PC-3 (cell line): Measurements from ENCODE around the gene CCL16. TPM values are rescaled to one million over a fixed set of nuclear protein-coding genes. Genes with fewer than 3 reads are reported as not detected.

Source experiments
- ATAC-seq: fragments of 200-7000 bp; cut with Tn5 transposase; 2 replicates; pipeline ENCODE4 v1.9.1; 2020; ENCODE audit warnings: mild to moderate bottlenecking, moderate library complexity
- BruUV-seq: library from RNA; stranded (reverse); fragments of 400-500 nt; replicated peaks from 2 replicates; lab custom pipeline; 2021; lab: Mats Ljungman, UMichigan
- CTCF ChIA-PET: fragments of 300-600 bp; sonication (Branson Sonifier 250); formaldehyde crosslinking; loops from one replicate; lab custom pipeline; 2022; ENCODE audit warnings: antibody characterized with exemption; lab: Charles Lee
- POLR2A ChIA-PET: fragments of 300-600 bp; sonication (Branson Sonifier 250); formaldehyde crosslinking; loops from one replicate; lab custom pipeline; 2022; ENCODE audit warnings: antibody characterized with exemption; ENCODE audit not compliant: unreplicated experiment; lab: Charles Lee
- DNase-seq: peaks from one replicate; pipeline ENCODE4 v3.0.0-alpha.2; 2015
- H2AFZ ChIP-seq: fragments of 300-600 bp; sonication (generic); 2 replicates; pipeline ENCODE4 v1.6.0; 2016; ENCODE audit warnings: antibody characterized with exemption, low read length
- H3F3A ChIP-seq: fragments of 300-600 bp; sonication (generic); one replicate; pipeline ENCODE4 v1.6.0; 2017; ENCODE audit warnings: antibody characterized with exemption, low read length, control low read depth, mild to moderate bottlenecking; ENCODE audit not compliant: unreplicated experiment
- H3K27ac ChIP-seq: fragments of 300-600 bp; sonication (generic); 2 replicates; pipeline ENCODE4 v1.5.1; 2016; ENCODE audit warnings: mild to moderate bottlenecking, low read length
- H3K27me3 ChIP-seq: fragments of 300-600 bp; sonication (generic); 2 replicates; pipeline ENCODE4 v1.6.1; 2016; ENCODE audit warnings: low read length, mixed read lengths
- H3K36me3 ChIP-seq: fragments of 300-600 bp; sonication (generic); 2 replicates; pipeline ENCODE4 v1.6.1; 2016; ENCODE audit warnings: low read depth, mixed run types, low read length, mixed read lengths
- H3K4me1 ChIP-seq: fragments of 300-600 bp; sonication (generic); 2 replicates; pipeline ENCODE4 v1.5.1; 2016; ENCODE audit warnings: low read length; ENCODE audit not compliant: insufficient read depth
- H3K4me2 ChIP-seq: fragments of 300-600 bp; sonication (generic); 2 replicates; pipeline ENCODE4 v1.6.0; 2016; ENCODE audit warnings: low read length
- H3K4me3 ChIP-seq: fragments of 300-600 bp; sonication (generic); 2 replicates; pipeline ENCODE4 v1.5.1; 2016; ENCODE audit warnings: mild to moderate bottlenecking, low read length, mixed read lengths
- H3K79me2 ChIP-seq: fragments of 300-600 bp; sonication (generic); 2 replicates; pipeline ENCODE4 v1.6.1; 2017; ENCODE audit warnings: low read length, mixed read lengths
- H3K9ac ChIP-seq: fragments of 300-600 bp; sonication (generic); 2 replicates; pipeline ENCODE4 v1.6.0; 2016; ENCODE audit warnings: mild to moderate bottlenecking, low read length
- H3K9me2 ChIP-seq: fragments of 300-600 bp; sonication (generic); replicated peaks from 2 replicates; pipeline ENCODE4 v1.6.1; 2016; ENCODE audit warnings: mixed run types, low read length, mixed read lengths
- H3K9me3 ChIP-seq: fragments of 300-600 bp; sonication (generic); 2 replicates; pipeline ENCODE4 v1.6.1; 2016; ENCODE audit warnings: low read length, mixed read lengths
- H4K20me1 ChIP-seq: fragments of 300-600 bp; sonication (generic); 2 replicates; pipeline ENCODE4 v1.6.1; 2016; ENCODE audit warnings: low read length, mixed read lengths
- EZH2 ChIP-seq: fragments of 300-600 bp; sonication (generic); IDR thresholded peaks from one replicate; pipeline ENCODE4 v1.6.1; 2017; ENCODE audit warnings: antibody characterized with exemption, mild to moderate bottlenecking, low read length; ENCODE audit not compliant: unreplicated experiment
- EZH2phosphoT487 ChIP-seq: fragments of 300-600 bp; sonication (generic); IDR thresholded peaks from 2 replicates; pipeline ENCODE4 v1.6.1; 2018; ENCODE audit warnings: mild to moderate bottlenecking, antibody characterized with exemption, low read length, borderline replicate concordance
- intact Hi-C: fragments of 100-400 bp; cut with micrococcal nuclease; formaldehyde crosslinking; loops from 2 replicates; pipeline ENCODE4 v1.9.0; 2023
- total RNA-seq: library from RNA; depleted of rRNA; stranded (reverse); fragments of >200 nt; gene quantifications from 2 replicates; pipeline ENCODE4 v1.2.3, GENCODE V29; 2014
- TF ChIP-seq, protein P1 (sequence below): fragments of 300-600 bp; sonication (generic); conservative IDR thresholded peaks from 2 replicates; pipeline ENCODE4 v1.5.1; 2017; ENCODE audit warnings: antibody characterized with exemption, low read depth, mild to moderate bottlenecking, low read length

CCL16 gene
- total RNA-seq, 1 experiment from 2014 or later, result not detected

DNA sequence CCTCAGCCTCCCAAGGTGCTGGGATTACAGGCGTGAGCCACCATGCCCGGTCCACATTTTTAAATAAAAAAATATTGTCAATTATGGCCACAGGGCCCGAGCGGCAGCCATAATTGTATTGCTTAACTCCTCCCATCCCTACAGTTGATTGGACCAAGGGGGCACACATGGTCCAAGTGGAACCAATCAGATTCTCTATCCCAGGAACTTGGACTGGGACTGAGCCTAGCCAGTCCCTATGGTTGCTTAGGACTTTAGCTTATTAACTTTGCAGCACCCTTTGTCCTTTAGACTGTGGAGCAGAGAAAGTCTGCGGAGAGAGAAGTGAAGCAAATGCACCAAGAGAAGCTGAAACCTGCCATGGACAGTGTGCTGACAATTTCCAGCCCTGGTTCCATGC is 45.2 kb downstream of the CCL16 start:
- POLR2A ChIA-PET, result no interaction called here
- intact Hi-C loops, result no loop called here
- Histone ChIP-seq H3K27me3 (no peaks in the 10 kb centered on the region), H3K4me3 (no peak overlapping the region), H3K79me2 (no peaks in the 10 kb centered on the region), H2AFZ (no peak overlapping the region), H3K4me2 (no peak overlapping the region), H3K9me3 (no peaks in the 10 kb centered on the region), H3K4me1 (no peaks in the 10 kb centered on the region), H3K9me2 (no peaks in the 10 kb centered on the region), H3K36me3 (no peaks in the 10 kb centered on the region), H4K20me1 (no peaks in the 10 kb centered on the region), H3K27ac (no peak overlapping the region), H3K9ac (no peak overlapping the region), H3F3A (no peaks in the 10 kb centered on the region)
- TF ChIP-seq, protein P1, sequence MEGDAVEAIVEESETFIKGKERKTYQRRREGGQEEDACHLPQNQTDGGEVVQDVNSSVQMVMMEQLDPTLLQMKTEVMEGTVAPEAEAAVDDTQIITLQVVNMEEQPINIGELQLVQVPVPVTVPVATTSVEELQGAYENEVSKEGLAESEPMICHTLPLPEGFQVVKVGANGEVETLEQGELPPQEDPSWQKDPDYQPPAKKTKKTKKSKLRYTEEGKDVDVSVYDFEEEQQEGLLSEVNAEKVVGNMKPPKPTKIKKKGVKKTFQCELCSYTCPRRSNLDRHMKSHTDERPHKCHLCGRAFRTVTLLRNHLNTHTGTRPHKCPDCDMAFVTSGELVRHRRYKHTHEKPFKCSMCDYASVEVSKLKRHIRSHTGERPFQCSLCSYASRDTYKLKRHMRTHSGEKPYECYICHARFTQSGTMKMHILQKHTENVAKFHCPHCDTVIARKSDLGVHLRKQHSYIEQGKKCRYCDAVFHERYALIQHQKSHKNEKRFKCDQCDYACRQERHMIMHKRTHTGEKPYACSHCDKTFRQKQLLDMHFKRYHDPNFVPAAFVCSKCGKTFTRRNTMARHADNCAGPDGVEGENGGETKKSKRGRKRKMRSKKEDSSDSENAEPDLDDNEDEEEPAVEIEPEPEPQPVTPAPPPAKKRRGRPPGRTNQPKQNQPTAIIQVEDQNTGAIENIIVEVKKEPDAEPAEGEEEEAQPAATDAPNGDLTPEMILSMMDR, result no peak
- no peak for TF ChIP-seq EZH2
- no peak for TF ChIP-seq EZH2phosphoT487
- CTCF ChIA-PET, result no interaction called here
- BruUV-seq, result no TSS peak
- DNase-seq (no peak), ATAC-seq (no peak)

DNA sequence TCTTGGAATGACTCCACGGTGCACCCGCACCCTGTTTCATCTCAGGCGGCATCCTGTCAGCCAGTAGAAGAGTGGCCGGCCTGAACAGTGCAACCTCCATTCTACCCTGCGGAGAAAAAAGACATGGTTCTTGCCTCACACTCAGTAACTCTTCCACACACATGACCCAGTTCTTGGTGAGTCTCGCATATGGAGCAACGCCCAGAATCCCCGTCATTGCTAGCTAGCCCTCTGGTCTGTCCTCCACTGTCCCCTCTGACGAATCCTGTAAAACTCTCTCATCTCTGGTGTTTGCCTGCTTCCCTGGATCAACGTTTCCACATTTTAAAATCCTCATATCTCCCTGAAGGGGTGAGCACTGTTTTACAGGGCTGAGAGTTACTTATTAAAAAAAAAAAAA is 46.5 kb downstream of the CCL16 start:
- BruUV-seq, result no TSS peak
- H3K27me3 ChIP-seq, result no peaks in the 10 kb centered on the region
- no peak for ATAC-seq
- H3K4me1 ChIP-seq, result peaks cover 7% of the 10 kb centered on the region; the same call in 1 of the 2 replicates
- H3K4me2 ChIP-seq, result no peak overlapping the region
- no peak overlapping the region for H2AFZ ChIP-seq
- TF ChIP-seq EZH2phosphoT487 (no peak), EZH2 (no peak)
- TF ChIP-seq, protein P1, result no peak
- H3K79me2 ChIP-seq, result no peaks in the 10 kb centered on the region
- H3K27ac ChIP-seq, result no peak overlapping the region
- no peak overlapping the region for H3K4me3 ChIP-seq
- H3K9me2 ChIP-seq, result no peaks in the 10 kb centered on the region
- no peaks in the 10 kb centered on the region for H3K36me3 ChIP-seq
- no peaks in the 10 kb centered on the region for H4K20me1 ChIP-seq
- no peak overlapping the region for H3K9ac ChIP-seq
- no peak for DNase-seq
- no peaks in the 10 kb centered on the region for H3K9me3 ChIP-seq
- POLR2A ChIA-PET, result no interaction called here
- intact Hi-C loops, result no loop called here
- CTCF ChIA-PET, result no interaction called here
- H3F3A ChIP-seq, result no peaks in the 10 kb centered on the region

DNA sequence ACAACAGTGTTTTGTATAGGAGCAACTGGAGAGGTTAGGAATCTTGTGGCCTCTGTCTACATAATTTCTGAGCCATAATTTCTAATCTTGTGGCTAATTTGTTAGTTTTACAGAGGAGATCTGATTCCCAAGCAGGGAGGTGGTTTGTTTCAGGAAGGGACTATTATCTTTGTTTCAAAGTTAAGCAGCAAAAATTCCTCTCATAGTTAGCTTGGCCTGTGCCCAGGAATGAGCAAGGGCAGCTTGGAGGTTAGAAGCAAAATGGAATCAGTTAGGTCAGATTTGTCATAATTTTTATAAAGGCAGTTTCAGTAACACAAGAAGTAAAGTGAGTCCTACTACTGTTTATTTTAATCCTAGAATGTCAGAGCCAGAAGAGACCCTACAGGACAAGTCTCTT is 48.7 kb downstream of the CCL16 start:
- intact Hi-C loops, result no loop called here
- H2AFZ ChIP-seq, result no peak overlapping the region
- BruUV-seq, result no TSS peak

More for the DNA sequence above, 48.7 kb downstream of the CCL16 start:
- Histone ChIP-seq H3K36me3 (no peaks in the 10 kb centered on the region), H3K9me3 (no peaks in the 10 kb centered on the region), H3K4me2 (no peak overlapping the region), H3K27me3 (no peaks in the 10 kb centered on the region), H4K20me1 (no peaks in the 10 kb centered on the region), H3K9ac (no peak overlapping the region), H3K27ac (no peak overlapping the region), H3K4me3 (no peak overlapping the region), H3K79me2 (no peaks in the 10 kb centered on the region), H3K4me1 (peaks cover 7% of the 10 kb centered on the region; the same call in 1 of the 2 replicates), H3F3A (no peaks in the 10 kb centered on the region), H3K9me2 (no peaks in the 10 kb centered on the region)
- ChIA-PET POLR2A (no interaction called here), CTCF (no interaction called here)
- TF ChIP-seq, protein P1, result no peak
- TF ChIP-seq EZH2 (no peak), EZH2phosphoT487 (no peak)
- ATAC-seq, result no peak
- DNase-seq, result no peak
